ENCODE results near the gene BHLHA15. TPM values are rescaled to one million over a fixed set of nuclear protein-coding genes. Genes with fewer than 3 reads are reported as not detected.

Gene BHLHA15
- total RNA-seq, 1 experiment from 2014 or later, result 5.2 TPM

GRCh38 chr7:98206451-98207330, 4.5 kb upstream of the BHLHA15 start (continued):
- TF ChIP-seq ZBTB33 (IDR thresholded peaks at IDR 0.05; ENCODE audit: extremely low read depth, insufficient replicate concordance, low read length), result no peak

GRCh38 chr7:98209166-98209920, 1.9 kb upstream of the BHLHA15 start:
- CTCF ChIA-PET, result no interaction called here
- H3K9me3 ChIP-seq (ENCODE audit: control insufficient read depth in 1 of 2, insufficient read depth in 1 of 2, low read depth in 1 of 2, low read length in 2 of 2), result no peaks in the 10 kb centered on the region
- no peaks in the 10 kb centered on the region for H3K9me2 ChIP-seq (ENCODE audit: insufficient read depth)
- H4K20me1 ChIP-seq (ENCODE audit: insufficient read depth), result no peaks in the 10 kb centered on the region
- BruUV-seq (replicated peaks), result no TSS peak
- TF ChIP-seq FOSL1 (IDR thresholded peaks at IDR 0.05; ENCODE audit: low read depth) (no peak), ZBTB33 (IDR thresholded peaks at IDR 0.05; ENCODE audit: extremely low read depth, insufficient replicate concordance, low read length) (no peak), CTCF (IDR thresholded peaks at IDR 0.05 in 2 of 3, conservative IDR thresholded peaks at IDR 0.05 in 1 of 3; ENCODE audit: borderline replicate concordance in 1 of 3, insufficient read depth in 1 of 3, low read depth in 2 of 3, low read length in 2 of 3) (no peak), SIN3A (IDR thresholded peaks at IDR 0.05; ENCODE audit: low read depth) (no peak), REST (IDR thresholded peaks at IDR 0.05; ENCODE audit: low read depth) (no peak), CEBPB (IDR thresholded peaks at IDR 0.05; ENCODE audit: low read depth) (no peak), POLR2AphosphoS5 (IDR thresholded peaks at IDR 0.05; ENCODE audit: low read depth, low read length) (no peak), ATF3 (IDR thresholded peaks at IDR 0.05) (no peak), ELF1 (IDR thresholded peaks at IDR 0.05; ENCODE audit: borderline replicate concordance, low read depth) (no peak), EZH2 (IDR thresholded peaks at IDR 0.05) (no peak)
- H3K4me3 ChIP-seq (replicated peaks in 1 of 2; ENCODE audit: low read depth in 1 of 2, low read length in 2 of 2), result no peak overlapping the region
- POLR2A ChIA-PET, result no interaction called here
- H3K9ac ChIP-seq (ENCODE audit: low read length), result no peak overlapping the region
- no peaks in the 10 kb centered on the region for H3K79me2 ChIP-seq (ENCODE audit: insufficient read depth, low read length)
- H3K36me3 ChIP-seq (ENCODE audit: control insufficient read depth in 1 of 2, insufficient read depth in 2 of 2, low read length in 2 of 2), result peaks cover 0 to 2% of the 10 kb centered on the region in 2 experiments; a peak in 1 of 4 replicates
- H3K27ac ChIP-seq (ENCODE audit: low read depth, low read length), result no peak overlapping the region
- RAD21 ChIA-PET (ENCODE audit: low non-redundant PET in 1 of 2, low total read pairs in 2 of 2, uncharacterized antibody in 2 of 2, unreplicated experiment in 2 of 2), result no interaction called here
- DNase-seq (ENCODE audit: low read depth, low spot score) (no peak), ATAC-seq (no peak)
- H2AFZ ChIP-seq (ENCODE audit: low read depth, low read length, poor library complexity, severe bottlenecking), result no peak overlapping the region
- no peak overlapping the region for H3K4me2 ChIP-seq (ENCODE audit: low read length)
- no peaks in the 10 kb centered on the region for H3K27me3 ChIP-seq (ENCODE audit: insufficient read depth, low read length)
- intact Hi-C loops (cut with micrococcal nuclease), result no loop called here
- peaks cover 3 to 7% of the 10 kb centered on the region in 2 experiments; a peak in 2 of 4 replicates for H3K4me1 ChIP-seq (ENCODE audit: control insufficient read depth in 1 of 2, insufficient read depth in 2 of 2, low read length in 2 of 2)
